K562 (cell line): ENCODE results near the gene HOXB1. TPM values are rescaled to one million over a fixed set of nuclear protein-coding genes. Genes with fewer than 3 reads are reported as not detected.

Experiments used
- ATAC-seq: fragments of 200-7000 bp; cut with Tn5 transposase; 3 replicates; pipeline ENCODE4 v1.9.1; 2020; ENCODE audit warnings: moderate library complexity
- BruUV-seq: library from RNA; stranded (reverse); fragments of 400-500 nt; replicated peaks from 2 replicates; lab custom pipeline; 2021; lab: Mats Ljungman, UMichigan
- CTCF ChIA-PET: fragments of 300-600 bp; formaldehyde crosslinking; extraction: SDS; loops from one replicate; lab custom pipeline; 2021; ENCODE audit warnings: low intra/inter-chr PET ratio; lab: Yijun Ruan, JAX
- POLR2A ChIA-PET: fragments of 300-600, 350-650 bp; sonication (Branson Sonifier 250); formaldehyde crosslinking; extraction: SDS; loops from one replicate; lab custom pipeline; 2021; ENCODE audit warnings: antibody characterized with exemption, inconsistent platforms; lab: Yijun Ruan, JAX
- DNase-seq, 4 experiments: peaks; one replicate each; pipeline versions ENCODE4 v3.0.0 to v3.0.0-alpha.2; 2011 to 2018; ENCODE audit warnings: low spot score in 3 of 4, mixed read lengths in 3 of 4; ENCODE audit errors: extremely low read depth in 1 of 4
- FAIRE-seq: peaks from 2 replicates; lab custom pipeline; 2011; peaks lifted over from hg19 to GRCh38; lab: Jason Lieb, UNC
- H2AFZ ChIP-seq: 2 replicates; pipeline ENCODE4 v1.6.0; 2011; ENCODE audit warnings: low read depth, low read length, control low read depth, inconsistent platforms
- H3K27ac ChIP-seq: fragments of 200-600 bp; 3 replicates; pipeline ENCODE4 v1.8.0; 2011; ENCODE audit warnings: low read depth, mild to moderate bottlenecking, control low read depth, inconsistent platforms, low read length, moderate library complexity, mixed read lengths; ENCODE audit errors: extremely low read depth
- H3K27me3 ChIP-seq, 2 experiments: fragments of 300-600 bp in 1 of 2; 2 replicates in 1 of 2; 3 replicates in 1 of 2; pipeline versions ENCODE4 v1.6.0 to v1.8.0; 2011; ENCODE audit warnings: inconsistent platforms in 2 of 2, low read length in 2 of 2, mild to moderate bottlenecking in 1 of 2, mixed read lengths in 1 of 2, moderate library complexity in 1 of 2; ENCODE audit not compliant: control insufficient read depth in 2 of 2, insufficient read depth in 2 of 2
- H3K36me3 ChIP-seq: fragments of 300-600 bp; 3 replicates; pipeline ENCODE4 v1.8.0; 2011; ENCODE audit warnings: mild to moderate bottlenecking, low read length, inconsistent platforms; ENCODE audit not compliant: control insufficient read depth, insufficient read depth
- H3K4me1 ChIP-seq, 2 experiments: fragments of 200-600 bp in 1 of 2; replicated peaks in 1 of 2; 2 replicates in 1 of 2; 3 replicates in 1 of 2; pipeline versions ENCODE4 v1.5.1 to v1.8.0; 2011; ENCODE audit warnings: inconsistent platforms in 2 of 2, low read length in 2 of 2, mild to moderate bottlenecking in 1 of 2, mixed read lengths in 1 of 2, moderate library complexity in 1 of 2; ENCODE audit not compliant: control insufficient read depth in 2 of 2, insufficient read depth in 2 of 2
- H3K4me2 ChIP-seq: 2 replicates; pipeline ENCODE4 v1.6.1; 2011; ENCODE audit warnings: low read length, control low read depth, inconsistent platforms, mixed read lengths; ENCODE audit not compliant: insufficient read depth
- H3K4me3 ChIP-seq: fragments of 200-600 bp; sonication (generic), shearing (Covaris generic); 2 replicates; pipeline ENCODE4 v1.5.1; 2016; ENCODE audit warnings: control low read depth, inconsistent platforms
- H3K79me2 ChIP-seq: fragments of 200-600 bp; 3 replicates; pipeline ENCODE4 v1.8.0; 2011; ENCODE audit warnings: low read length, inconsistent platforms; ENCODE audit not compliant: control insufficient read depth, insufficient read depth
- H3K9ac ChIP-seq, 2 experiments: 2 replicates each; pipeline versions ENCODE4 v1.6.0 to v1.6.1; 2011; ENCODE audit warnings: low read depth in 2 of 2, low read length in 2 of 2, control low read depth in 1 of 2, inconsistent platforms in 1 of 2, mild to moderate bottlenecking in 1 of 2, mixed read lengths in 1 of 2; ENCODE audit not compliant: insufficient read depth in 1 of 2
- H3K9me1 ChIP-seq: one replicate; pipeline ENCODE4 v1.6.0; 2011; ENCODE audit warnings: inconsistent platforms, mild to moderate bottlenecking, low read length, moderate library complexity; ENCODE audit not compliant: control insufficient read depth, insufficient read depth
- H3K9me3 ChIP-seq: replicated peaks from 2 replicates; pipeline ENCODE4 v1.5.1; 2011; ENCODE audit warnings: low read depth, low read length, inconsistent platforms; ENCODE audit not compliant: control insufficient read depth, insufficient read depth
- H4K20me1 ChIP-seq: replicated peaks from 2 replicates; pipeline ENCODE4 v1.6.1; 2011; ENCODE audit warnings: low read length, inconsistent platforms, mixed read lengths; ENCODE audit not compliant: control insufficient read depth, insufficient read depth
- ATF3 ChIP-seq, 2 experiments: fragments of 450-650 bp in 1 of 2; sonication (generic) in 1 of 2; formaldehyde crosslinking in 1 of 2; IDR thresholded peaks in 1 of 2; conservative IDR thresholded peaks in 1 of 2; 2 replicates each; pipeline versions ENCODE4 v1.6.1 to v1.8.1; 2016 to 2023; ENCODE audit warnings: mild to moderate bottlenecking in 2 of 2, moderate library complexity in 2 of 2, inconsistent platforms in 1 of 2, missing genetic modification reagents in 1 of 2
- CTCF ChIP-seq, 3 experiments: IDR thresholded peaks in 2 of 3; conservative IDR thresholded peaks in 1 of 3; 2 replicates each; pipeline ENCODE4 v1.5.1; 2011 to 2012; ENCODE audit warnings: low read length in 3 of 3, mild to moderate bottlenecking in 3 of 3, control low read depth in 2 of 3, improper control_type of control experiment in 1 of 3, inconsistent platforms in 1 of 3, low read depth in 1 of 3, mixed read lengths in 1 of 3, moderate library complexity in 1 of 3; ENCODE audit not compliant: insufficient read depth in 2 of 3
- GATA2 ChIP-seq: sonication (generic); formaldehyde crosslinking; IDR thresholded peaks from 2 replicates; pipeline ENCODE4 v1.4.0; 2020; ENCODE audit warnings: mild to moderate bottlenecking, missing genetic modification reagents
- MAZ ChIP-seq, 2 experiments: fragments of 450-650 bp in 1 of 2; sonication (generic) in 1 of 2; formaldehyde crosslinking; IDR thresholded peaks in 1 of 2; conservative IDR thresholded peaks in 1 of 2; 2 replicates each; pipeline versions ENCODE4 v1.4.0 to v1.5.0; 2020; ENCODE audit warnings: mild to moderate bottlenecking in 1 of 2, missing genetic modification reagents in 1 of 2
- NR2C2 ChIP-seq, 2 experiments: fragments of 200-800 bp in 1 of 2; sonication (Bioruptor generic) in 1 of 2; sonication (generic) in 1 of 2; formaldehyde crosslinking in 1 of 2; IDR thresholded peaks; 2 replicates each; pipeline versions ENCODE4 v1.6.1 to v1.8.0; 2016 to 2022; ENCODE audit warnings: mild to moderate bottlenecking in 1 of 2, missing compliant biosample characterization in 1 of 2, missing genetic modification characterization in 1 of 2, missing genetic modification reagents in 1 of 2
- TCFL5 ChIP-seq: fragments of 250-450 bp; sonication (Bioruptor Pico); conservative IDR thresholded peaks from 2 replicates; pipeline ENCODE4 v1.6.1; 2021; ENCODE audit warnings: mild to moderate bottlenecking, moderate library complexity, matching md5 sums
- ZNF140 ChIP-seq: fragments of 250-450 bp; sonication (Bioruptor Pico); IDR thresholded peaks from 2 replicates; pipeline ENCODE4 v1.8.0; 2021; ENCODE audit warnings: moderate library complexity, mild to moderate bottlenecking, inconsistent platforms
- WGBS: fragments of 100-300 bp; shearing (Covaris generic); methylation state at CpG from one replicate; pipeline ENCODE4 v1.1.6; 2016; ENCODE audit warnings: low coverage, mixed read lengths; ENCODE audit not compliant: insufficient coverage; ENCODE audit errors: missing lambda C conversion rate; 5-methylcytosine and 5-hydroxymethylcytosine counted together
- in situ Hi-C: fragments of 300-500 bp; cut with MboI; formaldehyde crosslinking; loops from 4 replicates; pipeline ENCODE4 v1.15.0; 2018; ENCODE audit warnings: inconsistent platforms, mixed read lengths
- intact Hi-C: fragments of 100-400 bp; cut with micrococcal nuclease; formaldehyde crosslinking; loops from 2 replicates; pipeline ENCODE4 v1.14.2; 2022
- polyA plus RNA-seq, 8 experiments: library from polyadenylated mRNA; depleted of rRNA in 4 of 8; stranded (reverse) in 5 of 8; unstranded in 3 of 8; fragments of >200 nt; fragmentation: Nextera tagmentation in 2 of 8; fragmentation: Illumina TruSeq in 1 of 8; extraction: Ambion mirVana in 2 of 8; extraction: Trizol in 1 of 8; gene quantifications; 2 replicates each; pipeline versions ENCODE4 v1.2.1 to v1.2.3, GENCODE V29; 2011 to 2014; ENCODE audit warnings: inconsistent platforms in 1 of 8, missing spikeins in 1 of 8
- total RNA-seq, 7 experiments: library from RNA; depleted of rRNA in 6 of 7; stranded (reverse); fragments of >200 nt in 6 of 7; fragmentation: Illumina TruSeq in 2 of 7; extraction: Trizol in 2 of 7; gene quantifications; 2 replicates each; pipeline versions ENCODE4 v1.2.1 to v1.2.3, GENCODE V29; 2011 to 2021; ENCODE audit warnings: low replicate concordance in 1 of 7
- TF ChIP-seq, protein P1 (sequence below): sonication (generic); formaldehyde crosslinking; IDR thresholded peaks from 2 replicates; pipeline ENCODE4 v1.4.0; 2020; ENCODE audit warnings: mild to moderate bottlenecking, missing genetic modification reagents

HOXB1 gene
- total and polyA plus RNA-seq, 9 of the 15 experiments (the other 6 are each of a cell fraction or from before 2014, with no cell fraction given): 0.04 TPM; not detected in 8

GRCh38 chr17:48506246-48506645 lies 24.6 kb downstream of the HOXB1 start:
- no peaks in the 10 kb centered on the region for H3K79me2 ChIP-seq
- H3K27me3 ChIP-seq: no peaks in the 10 kb centered on the region
- intact Hi-C loops: no loop called here
- H3K9ac ChIP-seq: no peak overlapping the region
- 61% methylated on average over 5 of the region's 5 CpGs for WGBS
- H3K9me3 ChIP-seq: no peaks in the 10 kb centered on the region
- H3K36me3 ChIP-seq: no peaks in the 10 kb centered on the region
- H3K4me1 ChIP-seq: peaks cover under 1 to 26% of the 10 kb centered on the region in 2 experiments; a peak in 4 of 5 replicates
- in situ Hi-C loops: no loop called here
- H3K4me2 ChIP-seq: no peak overlapping the region
- DNase-seq: no peak
- no peaks in the 10 kb centered on the region for H4K20me1 ChIP-seq
- no peak overlapping the region for H3K4me3 ChIP-seq
- H2AFZ ChIP-seq: no peak overlapping the region; the same call in 1 of the 2 replicates
- ChIA-PET POLR2A (interaction anchor here (0.6 to 1.4 kb wide), 3 partner anchors 35 to 119 kb away, joined by 3 to 4 read pairs (median 3); no protein-coding TSS in a partner anchor), CTCF (interaction anchor here (0.7 kb wide), 1 partner anchor 417 kb away, joined by 3 read pairs; no protein-coding TSS in a partner anchor)
- BruUV-seq: no TSS peak
- no peak for TF ChIP-seq TCFL5 (CRISPR knock-in tag)
- TF ChIP-seq ZNF140 (CRISPR knock-in tag): no peak
- 0 out of 4 replicates have a peak, but pooled peaks of 1 of the 2 experiments have one; percentile 38 for TF ChIP-seq MAZ (CRISPR knock-in tag; conservative IDR thresholded peaks at IDR 0.05 in 1 of 2, IDR thresholded peaks at IDR 0.05 in 1 of 2)
- TF ChIP-seq, protein P1, sequence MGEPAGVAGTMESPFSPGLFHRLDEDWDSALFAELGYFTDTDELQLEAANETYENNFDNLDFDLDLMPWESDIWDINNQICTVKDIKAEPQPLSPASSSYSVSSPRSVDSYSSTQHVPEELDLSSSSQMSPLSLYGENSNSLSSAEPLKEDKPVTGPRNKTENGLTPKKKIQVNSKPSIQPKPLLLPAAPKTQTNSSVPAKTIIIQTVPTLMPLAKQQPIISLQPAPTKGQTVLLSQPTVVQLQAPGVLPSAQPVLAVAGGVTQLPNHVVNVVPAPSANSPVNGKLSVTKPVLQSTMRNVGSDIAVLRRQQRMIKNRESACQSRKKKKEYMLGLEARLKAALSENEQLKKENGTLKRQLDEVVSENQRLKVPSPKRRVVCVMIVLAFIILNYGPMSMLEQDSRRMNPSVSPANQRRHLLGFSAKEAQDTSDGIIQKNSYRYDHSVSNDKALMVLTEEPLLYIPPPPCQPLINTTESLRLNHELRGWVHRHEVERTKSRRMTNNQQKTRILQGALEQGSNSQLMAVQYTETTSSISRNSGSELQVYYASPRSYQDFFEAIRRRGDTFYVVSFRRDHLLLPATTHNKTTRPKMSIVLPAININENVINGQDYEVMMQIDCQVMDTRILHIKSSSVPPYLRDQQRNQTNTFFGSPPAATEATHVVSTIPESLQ: no peak
- TF ChIP-seq CTCF (IDR thresholded peaks at IDR 0.05 in 2 of 3, conservative IDR thresholded peaks at IDR 0.05 in 1 of 3; ENCODE audit: insufficient read depth in 2 of 3, low read depth in 1 of 3, low read length in 3 of 3): peak; percentile 11 to 36 (median 14); a peak in 1 of 6 replicates
- TF ChIP-seq NR2C2 (CRISPR knock-in tag; IDR thresholded peaks at IDR 0.05): no peak
- TF ChIP-seq NR2C2 (tag; IDR thresholded peaks at IDR 0.05): 0 out of 2 replicates have a peak, but pooled peaks have one; percentile 28
- no peak for TF ChIP-seq ATF3 (IDR thresholded peaks at IDR 0.05)
- TF ChIP-seq ATF3 (CRISPR knock-in tag; conservative IDR thresholded peaks at IDR 0.05): no peak
- TF ChIP-seq GATA2 (CRISPR knock-in tag): no peak
- TF ChIP-seq, all 486 proteins: peak for 3
- peak; percentile 67 for ATAC-seq
- Histone ChIP-seq H3K9me1 (no peaks in the 10 kb centered on the region), H3K27ac (no peak overlapping the region; the same call in 2 of the 3 replicates)
- FAIRE-seq: no peak
